Measurements from ENCODE around the gene TBX18.

GRCh38 chr6:84767526-84768201 lies 3.3 kb upstream of the TBX18 start:
- TF ChIP-seq CTCF (IDR thresholded peaks at IDR 0.05): no peak
- no peak for TF ChIP-seq POLR2AphosphoS5 (IDR thresholded peaks at IDR 0.05)
- no peak for TF ChIP-seq POLR2A (IDR thresholded peaks at IDR 0.05)
- TF ChIP-seq EP300 (IDR thresholded peaks at IDR 0.05): no peak

All from suprapubic skin (tissue), 4 donors.